ENCODE results near the gene NKX2-8. TPM values are rescaled to one million over a fixed set of nuclear protein-coding genes. Genes with fewer than 3 reads are reported as not detected.

Gene NKX2-8
- total RNA-seq, 1 experiment from 2014 or later, result not detected

DNA sequence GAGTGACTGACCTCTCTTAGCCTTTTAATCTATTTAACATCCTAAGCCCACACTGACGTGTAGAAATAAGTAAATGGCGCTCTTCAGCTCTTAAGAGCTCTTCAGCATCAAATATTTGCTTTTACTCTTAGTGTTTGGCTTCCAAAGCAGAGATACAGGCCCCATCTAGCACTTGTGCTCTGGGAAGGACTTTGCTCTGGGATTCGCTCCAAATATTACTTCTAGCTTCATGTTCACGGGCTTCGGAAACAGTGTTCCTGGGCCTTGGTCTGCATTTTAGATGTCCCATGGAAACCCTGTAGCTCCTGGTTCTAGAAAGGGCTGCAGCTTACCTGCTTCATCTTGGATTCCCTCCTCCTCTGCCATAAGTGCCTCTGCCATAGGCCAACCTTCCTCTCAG is 2.7 kb upstream of the NKX2-8 start:
- no peaks in the 10 kb centered on the region for H3K27me3 ChIP-seq
- no peaks in the 10 kb centered on the region for H3K36me3 ChIP-seq
- H3K4me3 ChIP-seq, result no peak overlapping the region
- DNase-seq, result no peak
- H3K4me1 ChIP-seq, result no peaks in the 10 kb centered on the region
- no peak overlapping the region for H3K27ac ChIP-seq
- no peaks in the 10 kb centered on the region for H3K9me3 ChIP-seq (replicated peaks)

DNA sequence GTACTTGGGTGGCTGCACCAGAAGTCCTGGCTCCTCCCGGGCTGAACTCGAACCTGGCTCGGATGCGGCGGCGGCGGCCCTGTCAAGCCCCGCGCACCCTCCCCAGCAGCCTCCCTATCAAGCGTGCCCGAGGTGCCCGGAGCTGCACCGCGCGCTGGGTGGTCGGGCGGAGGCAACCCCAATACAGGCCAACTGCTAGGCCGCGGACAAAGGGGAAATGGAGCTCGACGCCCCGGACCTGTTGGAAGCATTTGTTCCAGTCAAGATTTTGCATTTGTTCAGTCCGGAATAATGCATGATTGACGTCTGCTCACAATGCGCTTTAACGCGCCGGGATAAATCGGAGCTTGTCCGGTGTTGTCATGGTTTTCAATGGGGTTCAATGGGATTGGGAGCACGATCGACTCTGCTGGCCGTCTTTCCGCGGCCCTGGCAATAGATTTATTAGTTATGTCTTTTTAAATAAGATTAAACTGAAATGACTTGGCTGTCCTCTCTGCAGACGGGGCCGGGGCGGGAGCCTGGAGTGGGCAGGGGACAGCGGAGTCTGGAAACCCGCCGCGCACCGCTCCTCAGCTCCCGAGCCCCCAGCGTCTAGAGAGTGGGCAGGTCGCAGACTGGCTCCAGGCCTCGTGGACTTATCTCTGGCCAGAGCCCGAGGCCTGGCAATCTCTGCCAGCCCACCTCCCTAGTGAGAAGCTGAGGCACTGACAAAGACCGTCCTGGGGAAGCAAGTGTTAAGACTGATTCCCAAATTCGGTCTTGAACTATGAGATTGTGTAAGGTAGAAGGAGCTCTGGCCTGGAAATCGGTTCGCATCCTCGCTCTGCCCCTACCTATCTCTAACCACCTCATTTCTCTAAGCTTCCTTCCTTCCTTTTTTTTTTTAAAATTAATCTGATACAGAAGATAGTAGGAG is 1.7 kb upstream of the NKX2-8 start:
- Histone ChIP-seq H3K27ac (no peak overlapping the region), H3K4me3 (no peak overlapping the region), H3K4me1 (no peaks in the 10 kb centered on the region), H3K27me3 (no peaks in the 10 kb centered on the region), H3K36me3 (no peaks in the 10 kb centered on the region), H3K9me3 (replicated peaks) (no peaks in the 10 kb centered on the region)
- DNase-seq, result no peak

DNA sequence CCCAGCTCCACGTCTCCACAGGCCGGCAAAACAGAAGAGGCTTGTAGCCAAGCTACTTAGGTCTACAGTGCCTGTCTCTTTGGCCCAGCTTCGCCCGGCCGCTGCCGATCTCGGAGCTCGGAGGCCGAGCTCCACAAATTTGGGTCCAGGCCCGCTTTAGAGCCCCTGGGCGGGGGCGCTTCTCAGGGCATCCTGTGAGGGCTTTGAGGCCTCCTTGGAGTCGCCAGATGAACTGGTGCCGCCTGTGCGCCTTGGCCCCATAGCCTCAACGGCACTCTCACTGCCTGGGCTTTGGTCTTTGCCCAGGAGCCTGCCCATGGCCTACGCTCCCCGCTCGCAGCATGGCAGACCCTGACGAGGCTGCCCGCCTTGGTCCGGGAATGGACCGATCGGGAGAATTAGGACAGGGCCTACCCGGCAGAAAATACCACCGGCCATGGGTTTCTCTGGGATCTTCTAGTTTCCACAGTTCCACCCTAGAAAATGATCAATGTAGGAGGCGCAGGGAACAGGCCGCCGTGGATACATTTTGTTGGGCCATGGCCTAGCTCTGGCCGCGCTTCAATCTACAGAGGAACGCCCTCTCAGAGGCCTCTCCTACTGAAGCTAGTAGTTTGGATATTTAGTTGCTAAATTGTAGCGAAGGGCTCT is 953 bp upstream of the NKX2-8 start:
- H3K27ac ChIP-seq, result no peak overlapping the region
- no peaks in the 10 kb centered on the region for H3K9me3 ChIP-seq (replicated peaks)
- no peak for DNase-seq
- no peaks in the 10 kb centered on the region for H3K4me1 ChIP-seq
- no peaks in the 10 kb centered on the region for H3K27me3 ChIP-seq
- no peak overlapping the region for H3K4me3 ChIP-seq
- no peaks in the 10 kb centered on the region for H3K36me3 ChIP-seq

DNA sequence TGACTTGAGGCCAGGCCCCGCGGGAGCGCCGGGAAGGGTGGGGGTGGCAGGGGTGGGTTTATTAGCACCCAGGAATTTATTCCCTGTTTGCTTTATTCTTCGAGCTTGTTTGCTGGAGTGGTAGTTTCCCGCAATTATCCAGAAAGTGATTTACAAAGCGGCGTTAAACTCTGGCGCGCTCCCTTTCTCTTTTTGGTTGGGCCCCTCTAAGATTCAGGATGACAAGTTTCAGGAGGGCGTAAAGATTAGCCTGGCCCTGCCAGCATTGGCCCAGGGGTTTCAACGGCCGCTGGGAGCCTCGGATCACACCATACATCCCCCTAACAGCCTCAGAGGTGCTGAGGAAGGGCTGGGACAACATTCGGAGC is 444 bp upstream of the NKX2-8 start:
- Histone ChIP-seq H3K27me3 (no peaks in the 10 kb centered on the region), H3K9me3 (replicated peaks) (no peaks in the 10 kb centered on the region), H3K4me3 (no peak overlapping the region), H3K36me3 (no peaks in the 10 kb centered on the region), H3K27ac (no peak overlapping the region), H3K4me1 (no peaks in the 10 kb centered on the region)
- no peak for DNase-seq

DNA sequence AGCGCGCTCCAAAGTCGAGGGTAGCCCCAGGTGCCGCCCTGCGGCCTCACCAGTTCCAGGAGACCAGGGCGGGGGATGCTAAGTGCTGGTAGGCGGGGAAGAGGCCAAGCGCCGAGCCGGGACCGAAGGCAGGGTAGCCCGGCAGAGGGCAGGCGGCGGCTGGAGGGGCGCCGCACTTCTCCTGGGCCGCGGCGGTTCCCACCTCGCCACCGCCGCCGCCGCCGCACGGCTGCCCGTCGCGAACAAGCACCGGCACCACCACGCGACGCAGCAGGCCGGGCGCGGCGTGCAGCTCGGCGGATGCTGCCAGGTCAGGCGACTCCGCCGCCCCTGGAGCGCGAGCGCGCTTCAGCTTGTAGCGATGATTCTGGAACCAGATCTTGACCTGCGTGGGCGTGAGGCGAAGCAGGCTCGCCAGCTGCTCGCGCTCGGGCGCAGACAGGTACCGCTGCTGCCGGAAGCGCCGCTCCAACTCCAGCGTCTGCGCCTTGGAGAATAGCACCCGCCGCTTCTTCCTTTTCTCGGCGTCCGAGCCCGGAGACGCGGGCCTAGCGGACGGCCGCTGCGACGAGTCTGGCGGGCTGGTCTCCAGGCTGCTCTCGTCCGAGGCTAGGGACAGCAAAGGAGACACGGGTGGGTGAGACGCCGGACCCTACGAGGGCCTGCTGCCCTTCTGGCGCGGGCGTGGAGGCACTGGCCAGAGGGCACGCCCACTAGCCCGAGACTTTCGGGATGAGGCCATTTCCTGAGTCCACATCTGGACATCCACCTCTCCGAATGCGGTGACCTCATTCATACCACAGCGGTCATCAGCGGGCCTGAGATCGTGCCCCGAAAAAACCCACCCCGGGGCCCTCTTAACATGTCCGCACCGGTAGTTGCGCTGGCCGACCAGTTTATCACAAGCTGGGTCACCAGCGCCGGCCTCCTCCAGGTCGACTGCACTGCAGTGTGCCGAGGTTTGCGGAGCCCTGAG is 1.3 kb downstream of the NKX2-8 start:
- Histone ChIP-seq H3K4me1 (no peaks in the 10 kb centered on the region), H3K27me3 (no peaks in the 10 kb centered on the region), H3K4me3 (no peak overlapping the region), H3K9me3 (replicated peaks) (no peaks in the 10 kb centered on the region), H3K27ac (no peak overlapping the region), H3K36me3 (no peaks in the 10 kb centered on the region)
- DNase-seq, result no peak

DNA sequence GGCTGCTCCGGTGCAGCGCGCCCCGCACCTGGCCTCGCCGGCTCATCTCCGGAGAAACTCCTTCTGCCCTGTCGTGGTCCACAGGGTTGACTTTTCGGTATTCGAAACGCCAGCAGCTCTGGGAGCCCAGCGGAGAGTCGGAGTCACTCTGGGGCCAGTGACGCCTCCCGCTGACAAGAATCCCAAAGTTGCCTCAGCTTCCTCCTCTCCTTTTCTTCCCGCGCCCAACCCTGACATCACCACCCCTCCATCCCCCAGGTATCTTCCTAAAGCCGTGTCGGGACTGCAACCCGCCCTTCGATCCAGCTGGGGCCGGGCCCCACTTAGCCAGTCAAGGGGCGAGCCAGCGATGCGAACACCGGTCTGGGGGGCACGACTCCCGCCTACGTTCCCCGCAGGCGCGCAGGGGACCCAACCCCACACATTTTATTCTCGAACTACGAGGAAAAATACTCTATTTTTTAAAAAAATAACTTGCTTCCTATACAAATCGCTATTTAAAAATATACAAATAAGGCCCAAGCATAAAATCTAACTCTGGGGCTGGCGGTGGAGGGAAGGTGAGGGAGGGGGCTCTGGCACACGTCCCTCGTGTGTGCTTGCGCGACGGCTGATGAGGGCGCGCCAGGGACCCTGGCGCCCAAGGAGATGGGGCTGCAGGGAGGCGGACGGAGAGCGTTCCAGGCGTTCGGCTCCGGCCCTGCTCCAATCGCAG is 2.1 kb downstream of the NKX2-8 start:
- no peaks in the 10 kb centered on the region for H3K9me3 ChIP-seq (replicated peaks)
- no peaks in the 10 kb centered on the region for H3K27me3 ChIP-seq

DNA sequence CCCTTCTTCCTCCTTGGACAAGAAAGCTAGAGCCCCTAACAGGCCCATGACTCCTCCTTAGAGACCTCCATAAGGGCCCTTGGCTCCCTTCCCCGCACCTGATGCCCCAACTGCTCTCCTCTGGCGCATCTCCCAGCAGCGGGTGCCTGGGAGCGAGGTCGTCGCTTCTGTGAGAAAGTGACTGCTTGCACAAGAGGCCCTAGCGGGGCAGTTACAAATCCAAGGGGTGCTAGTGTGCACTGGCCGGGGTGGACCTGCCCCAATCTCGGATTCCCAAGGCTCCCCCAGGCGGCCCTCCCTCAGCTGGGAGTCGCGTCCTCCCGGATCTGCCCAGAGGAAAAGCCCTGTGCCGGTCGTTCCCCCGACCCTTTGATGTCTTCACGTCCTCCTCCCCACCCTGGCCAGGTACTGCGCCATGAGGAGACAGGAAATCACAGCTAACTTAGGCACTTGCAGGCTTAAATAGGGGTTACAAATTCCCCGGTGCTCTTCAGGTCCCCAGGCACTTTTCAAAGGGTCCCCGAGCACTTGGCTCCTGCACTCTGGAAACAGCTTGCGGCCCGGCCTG is 2.8 kb downstream of the NKX2-8 start:
- Histone ChIP-seq H3K4me3 (no peak overlapping the region), H3K27me3 (no peaks in the 10 kb centered on the region), H3K27ac (no peak overlapping the region), H3K9me3 (replicated peaks) (no peaks in the 10 kb centered on the region), H3K36me3 (no peaks in the 10 kb centered on the region), H3K4me1 (no peaks in the 10 kb centered on the region)
- no peak for DNase-seq

More for the DNA sequence above, 2.1 kb downstream of the NKX2-8 start:
- DNase-seq, result no peak
- Histone ChIP-seq H3K27ac (no peak overlapping the region), H3K36me3 (no peaks in the 10 kb centered on the region), H3K4me3 (no peak overlapping the region), H3K4me1 (no peaks in the 10 kb centered on the region)

DNA sequence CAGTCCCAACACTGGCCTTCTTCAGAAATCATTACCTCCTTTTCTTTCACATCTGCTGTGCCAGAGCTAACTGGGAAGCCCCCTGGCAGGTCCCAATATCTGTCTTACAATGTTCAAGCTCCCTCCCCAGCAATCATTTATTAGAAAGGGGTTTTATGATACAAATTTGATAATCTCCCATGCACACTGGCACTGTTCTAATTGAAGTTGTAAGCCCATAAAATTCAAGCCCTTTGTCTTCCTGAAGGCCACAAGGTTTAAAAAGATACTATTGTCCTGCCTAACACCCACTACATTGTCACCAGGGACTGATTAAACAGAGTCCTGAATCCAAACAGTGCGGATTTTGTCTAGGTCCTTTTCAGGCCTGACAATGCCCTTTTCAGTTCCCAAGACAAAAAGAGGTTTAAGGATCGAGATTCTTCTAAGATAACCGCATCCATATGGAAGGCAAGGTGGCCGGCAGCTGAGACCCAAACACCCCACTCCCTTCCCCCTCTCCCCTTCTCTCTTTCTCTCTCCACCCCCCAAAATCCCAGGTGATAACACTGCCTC is 3.3 kb downstream of the NKX2-8 start:
- Histone ChIP-seq H3K27me3 (no peaks in the 10 kb centered on the region), H3K36me3 (no peaks in the 10 kb centered on the region), H3K9me3 (replicated peaks) (no peaks in the 10 kb centered on the region), H3K4me3 (no peak overlapping the region), H3K27ac (no peak overlapping the region), H3K4me1 (no peaks in the 10 kb centered on the region)
- no peak for DNase-seq

DNA sequence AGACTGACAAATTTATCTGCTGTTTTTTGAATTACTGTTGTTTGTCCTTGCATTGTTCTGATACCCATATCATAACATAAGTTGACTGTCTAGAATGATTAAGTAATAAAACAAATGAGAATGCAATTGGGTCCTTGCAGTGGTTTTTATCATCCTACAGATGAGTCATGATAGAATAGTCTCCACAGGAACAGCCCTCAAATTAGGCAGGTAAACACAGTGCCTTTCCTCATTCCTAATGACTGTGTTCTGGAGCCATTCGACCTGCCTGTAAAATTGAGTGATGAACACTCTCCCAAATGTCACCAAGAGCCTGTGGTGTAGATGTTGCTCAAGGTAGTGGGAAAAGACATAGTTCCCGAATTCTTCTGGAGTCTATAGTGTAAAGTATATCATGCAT is 12.3 kb downstream of the NKX2-8 start:
- DNase-seq, result no peak
- Histone ChIP-seq H3K27me3 (no peaks in the 10 kb centered on the region), H3K4me3 (no peak overlapping the region), H3K9me3 (replicated peaks) (no peaks in the 10 kb centered on the region), H3K4me1 (no peaks in the 10 kb centered on the region), H3K27ac (no peak overlapping the region), H3K36me3 (no peaks in the 10 kb centered on the region)

DNA sequence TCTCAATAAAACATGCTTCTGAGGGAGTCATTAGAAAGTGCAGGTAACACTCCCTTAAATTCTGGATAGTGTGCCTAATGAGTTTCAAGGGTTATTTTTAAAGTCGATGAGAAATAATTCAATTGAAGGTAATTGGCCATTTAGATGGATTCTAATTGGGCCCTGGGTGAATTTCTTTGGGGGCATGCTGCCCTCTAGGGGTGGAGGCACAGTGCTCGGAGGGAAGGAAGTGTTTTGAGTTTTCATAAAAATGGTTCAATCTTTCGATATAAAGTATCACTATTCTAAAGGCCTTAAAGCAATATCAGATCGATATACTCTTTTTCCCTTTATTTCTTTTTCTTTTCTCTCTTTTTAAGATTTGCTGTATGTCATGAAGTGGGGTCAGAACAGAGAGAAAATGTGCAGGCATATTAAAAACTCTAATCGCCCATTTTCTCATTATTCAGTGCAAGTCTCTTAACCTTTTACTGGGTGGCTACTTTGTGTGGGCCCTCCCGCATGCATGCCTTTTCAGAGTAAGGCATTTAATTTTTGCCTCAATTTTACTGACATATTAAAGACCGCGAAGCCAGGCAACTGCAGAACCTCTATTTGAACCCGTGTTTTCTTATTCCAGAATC is 25.5 kb downstream of the NKX2-8 start:
- Histone ChIP-seq H3K4me1 (no peaks in the 10 kb centered on the region), H3K36me3 (no peaks in the 10 kb centered on the region), H3K4me3 (no peak overlapping the region), H3K27me3 (no peaks in the 10 kb centered on the region; the same call in 1 of the 2 replicates), H3K9me3 (replicated peaks) (no peaks in the 10 kb centered on the region), H3K27ac (no peak overlapping the region)
- DNase-seq, result peak; percentile 15 to 53

DNA sequence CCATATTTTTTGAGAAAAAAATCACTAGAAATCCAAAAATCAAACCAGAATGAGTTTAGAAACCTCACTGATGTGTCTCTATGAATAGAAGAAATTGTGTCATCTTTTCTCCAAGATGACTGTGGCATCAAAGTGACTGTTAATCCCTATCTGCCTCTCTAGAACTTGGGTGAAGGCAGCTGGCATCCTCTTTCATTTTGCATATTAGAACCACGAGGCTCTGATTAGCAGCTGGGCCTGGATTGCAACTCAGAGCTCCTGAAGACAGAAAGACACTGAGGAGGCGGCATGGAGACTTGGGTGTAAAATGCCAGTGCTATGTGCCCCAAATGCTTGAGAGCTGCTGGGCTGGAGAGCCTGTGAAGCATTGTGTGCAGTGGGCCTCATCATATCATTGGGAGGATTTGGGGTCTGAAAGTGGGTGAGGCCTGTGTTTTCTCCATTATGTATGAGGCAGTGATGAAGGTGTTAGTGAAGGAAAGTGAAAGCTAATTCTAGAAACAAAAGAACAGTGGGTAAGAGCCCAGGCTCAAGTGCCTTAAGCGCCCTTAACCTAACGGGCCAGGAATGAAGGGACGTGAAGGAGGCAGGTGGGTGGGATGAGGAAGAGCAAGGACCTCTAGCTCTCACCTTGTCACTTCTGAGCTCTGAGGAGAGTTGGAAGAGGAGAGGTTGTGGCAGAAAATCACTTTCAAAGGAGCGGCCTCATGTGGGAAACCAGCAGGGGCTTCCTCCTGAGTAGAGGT is 26.2 kb downstream of the NKX2-8 start:
- H3K4me3 ChIP-seq, result no peak overlapping the region
- no peaks in the 10 kb centered on the region for H3K4me1 ChIP-seq
- H3K9me3 ChIP-seq (replicated peaks), result no peaks in the 10 kb centered on the region
- peak in 1 of 2 experiments; percentile 4 for DNase-seq
- H3K36me3 ChIP-seq, result no peaks in the 10 kb centered on the region
- H3K27me3 ChIP-seq, result no peaks in the 10 kb centered on the region; the same call in 1 of the 2 replicates
- H3K27ac ChIP-seq, result no peak overlapping the region

DNA sequence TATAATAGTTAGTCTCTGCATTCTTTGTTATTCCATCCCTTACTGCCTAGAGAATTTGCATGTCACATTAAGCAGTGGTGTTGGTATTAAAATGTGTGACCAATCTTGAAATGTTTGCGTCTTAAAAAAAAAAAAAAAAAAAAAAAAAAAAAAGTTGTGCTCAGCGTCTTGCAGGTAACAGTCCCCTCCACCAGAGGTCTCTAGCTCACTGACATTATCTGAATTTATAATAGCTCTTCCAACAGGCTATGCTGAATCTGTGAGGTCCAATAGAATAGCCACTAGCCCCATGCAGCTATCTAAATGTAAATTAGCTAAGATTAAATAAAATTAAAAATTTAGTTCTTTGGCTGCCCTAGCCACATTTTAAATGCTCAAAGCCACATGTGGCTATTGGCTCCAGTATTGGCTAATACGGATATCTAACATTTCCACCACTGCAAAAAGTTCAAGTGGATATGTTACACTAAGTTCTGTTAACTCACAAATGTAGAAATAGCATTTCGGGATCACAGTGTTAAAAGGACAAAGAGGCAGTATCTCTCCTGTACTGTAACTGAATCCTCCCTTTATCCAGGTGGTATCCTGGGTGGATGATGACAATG is 28.7 kb downstream of the NKX2-8 start:
- Histone ChIP-seq H3K4me3 (no peak overlapping the region), H3K36me3 (no peaks in the 10 kb centered on the region), H3K27me3 (no peaks in the 10 kb centered on the region; the same call in 1 of the 2 replicates), H3K9me3 (replicated peaks) (no peaks in the 10 kb centered on the region), H3K27ac (no peak overlapping the region), H3K4me1 (no peaks in the 10 kb centered on the region)
- peak; percentile 27 to 63 for DNase-seq
